Measurements from ENCODE around the gene CES5A.
"Not testable (repeated sequence)": the region's sequence is repeated elsewhere in the genome, so short reads cannot be mapped to it uniquely, and the experiment has no call there.

The CES5A gene

GRCh38 chr16:55820615-55821014 lies 54.6 kb downstream of the CES5A start:
- Histone ChIP-seq H3K4me3 (ENCODE audit: low read depth in 1 of 2, low read length in 2 of 2) (no peak overlapping the region), H3K27ac (ENCODE audit: low read length) (no peak overlapping the region), H4K20me1 (ENCODE audit: insufficient read depth, low read length) (no peaks in the 10 kb centered on the region), H3K4me1 (ENCODE audit: insufficient read depth, low read length) (no peaks in the 10 kb centered on the region), H3K79me2 (ENCODE audit: insufficient read depth, low read length) (no peaks in the 10 kb centered on the region), H3K9me3 (ENCODE audit: insufficient read depth, low read length, severe bottlenecking) (no peaks in the 10 kb centered on the region), H2AFZ (ENCODE audit: low read depth, low read length) (no peak overlapping the region), H3K9ac (ENCODE audit: low read depth, low read length) (no peak overlapping the region), H3K4me2 (ENCODE audit: insufficient read depth, low read length) (no peak overlapping the region), H3K36me3 (ENCODE audit: insufficient read depth, low read length) (no peaks in the 10 kb centered on the region), H3K27me3 (ENCODE audit: insufficient read depth, low read length, poor library complexity) (no peaks in the 10 kb centered on the region)
- TF ChIP-seq EZH2 (IDR thresholded peaks at IDR 0.05; ENCODE audit: borderline replicate concordance, low read depth, low read length, severe bottlenecking) (no peak), CTCF (IDR thresholded peaks at IDR 0.05; ENCODE audit: borderline replicate concordance, extremely low read depth, low read length, poor library complexity, severe bottlenecking) (no peak)
- ATAC-seq (ENCODE audit: insufficient read depth, low read depth) (no peak), DNase-seq (no peak)

- Histone ChIP-seq H3K79me2 (ENCODE audit: insufficient read depth, low read length) (no peaks in the 10 kb centered on the region), H3K4me1 (ENCODE audit: insufficient read depth, low read length) (no peaks in the 10 kb centered on the region), H3K36me3 (ENCODE audit: insufficient read depth, low read length) (no peaks in the 10 kb centered on the region), H3K9me3 (ENCODE audit: insufficient read depth, low read length, severe bottlenecking) (no peaks in the 10 kb centered on the region), H4K20me1 (ENCODE audit: insufficient read depth, low read length) (no peaks in the 10 kb centered on the region), H3K27me3 (ENCODE audit: insufficient read depth, low read length, poor library complexity) (no peaks in the 10 kb centered on the region), H3K4me3 (ENCODE audit: low read depth in 1 of 2, low read length in 2 of 2) (no peak overlapping the region), H2AFZ (ENCODE audit: low read depth, low read length) (no peak overlapping the region), H3K27ac (ENCODE audit: low read length) (no peak overlapping the region), H3K9ac (ENCODE audit: low read depth, low read length) (no peak overlapping the region), H3K4me2 (ENCODE audit: insufficient read depth, low read length) (no peak overlapping the region)
- DNase-seq (no peak), ATAC-seq (ENCODE audit: insufficient read depth, low read depth) (no peak)
- no peak for TF ChIP-seq EZH2 (IDR thresholded peaks at IDR 0.05; ENCODE audit: borderline replicate concordance, low read depth, low read length, severe bottlenecking)
- TF ChIP-seq CTCF (IDR thresholded peaks at IDR 0.05; ENCODE audit: borderline replicate concordance, extremely low read depth, low read length, poor library complexity, severe bottlenecking): no peak
Observed at GRCh38 chr16:55817236-55817912, 57.8 kb downstream of the CES5A start.

GRCh38 chr16:55816222-55816621 lies 59.0 kb downstream of the CES5A start:
- H3K27me3 ChIP-seq (ENCODE audit: insufficient read depth, low read length, poor library complexity); H3K79me2 ChIP-seq (ENCODE audit: insufficient read depth, low read length); DNase-seq; ATAC-seq (ENCODE audit: insufficient read depth, low read depth); H3K27ac ChIP-seq (ENCODE audit: low read length); H3K4me3 ChIP-seq (ENCODE audit: low read depth in 1 of 2, low read length in 2 of 2); H3K9me3 ChIP-seq (ENCODE audit: insufficient read depth, low read length, severe bottlenecking); H3K36me3 ChIP-seq (ENCODE audit: insufficient read depth, low read length); H3K4me2 ChIP-seq (ENCODE audit: insufficient read depth, low read length); H4K20me1 ChIP-seq (ENCODE audit: insufficient read depth, low read length); H3K4me1 ChIP-seq (ENCODE audit: insufficient read depth, low read length); H2AFZ ChIP-seq (ENCODE audit: low read depth, low read length); H3K9ac ChIP-seq (ENCODE audit: low read depth, low read length): not testable (repeated sequence)

GRCh38 chr16:55815320-55815719 lies 59.9 kb downstream of the CES5A start:
- TF ChIP-seq EZH2 (IDR thresholded peaks at IDR 0.05; ENCODE audit: borderline replicate concordance, low read depth, low read length, severe bottlenecking) (no peak), CTCF (IDR thresholded peaks at IDR 0.05; ENCODE audit: borderline replicate concordance, extremely low read depth, low read length, poor library complexity, severe bottlenecking) (no peak)
- Histone ChIP-seq H3K27ac (ENCODE audit: low read length) (no peak overlapping the region), H3K4me1 (ENCODE audit: insufficient read depth, low read length) (no peaks in the 10 kb centered on the region), H3K36me3 (ENCODE audit: insufficient read depth, low read length) (no peaks in the 10 kb centered on the region), H3K27me3 (ENCODE audit: insufficient read depth, low read length, poor library complexity) (peaks cover 3% of the 10 kb centered on the region), H2AFZ (ENCODE audit: low read depth, low read length) (no peak overlapping the region), H3K4me3 (ENCODE audit: low read depth in 1 of 2, low read length in 2 of 2) (no peak overlapping the region), H4K20me1 (ENCODE audit: insufficient read depth, low read length) (no peaks in the 10 kb centered on the region; the same call in 1 of the 2 replicates), H3K9ac (ENCODE audit: low read depth, low read length) (no peak overlapping the region), H3K79me2 (ENCODE audit: insufficient read depth, low read length) (no peaks in the 10 kb centered on the region), H3K4me2 (ENCODE audit: insufficient read depth, low read length) (no peak overlapping the region), H3K9me3 (ENCODE audit: insufficient read depth, low read length, severe bottlenecking) (no peaks in the 10 kb centered on the region)
- no peak for DNase-seq
- no peak for ATAC-seq (ENCODE audit: insufficient read depth, low read depth)

- H3K27me3 ChIP-seq (ENCODE audit: insufficient read depth, low read length, poor library complexity); H3K36me3 ChIP-seq (ENCODE audit: insufficient read depth, low read length); H2AFZ ChIP-seq (ENCODE audit: low read depth, low read length); DNase-seq; H3K4me3 ChIP-seq (ENCODE audit: low read depth in 1 of 2, low read length in 2 of 2); ATAC-seq (ENCODE audit: insufficient read depth, low read depth); H3K27ac ChIP-seq (ENCODE audit: low read length); H4K20me1 ChIP-seq (ENCODE audit: insufficient read depth, low read length); H3K9ac ChIP-seq (ENCODE audit: low read depth, low read length); H3K4me1 ChIP-seq (ENCODE audit: insufficient read depth, low read length); H3K4me2 ChIP-seq (ENCODE audit: insufficient read depth, low read length); H3K9me3 ChIP-seq (ENCODE audit: insufficient read depth, low read length, severe bottlenecking); H3K79me2 ChIP-seq (ENCODE audit: insufficient read depth, low read length): not testable (repeated sequence)
Observed at GRCh38 chr16:55814174-55814573, 61.0 kb downstream of the CES5A start.

- H3K4me3 ChIP-seq (ENCODE audit: low read depth in 1 of 2, low read length in 2 of 2); DNase-seq; H3K36me3 ChIP-seq (ENCODE audit: insufficient read depth, low read length); H3K27ac ChIP-seq (ENCODE audit: low read length); H4K20me1 ChIP-seq (ENCODE audit: insufficient read depth, low read length); H3K4me1 ChIP-seq (ENCODE audit: insufficient read depth, low read length); ATAC-seq (ENCODE audit: insufficient read depth, low read depth); H2AFZ ChIP-seq (ENCODE audit: low read depth, low read length); H3K79me2 ChIP-seq (ENCODE audit: insufficient read depth, low read length); H3K9me3 ChIP-seq (ENCODE audit: insufficient read depth, low read length, severe bottlenecking); H3K27me3 ChIP-seq (ENCODE audit: insufficient read depth, low read length, poor library complexity); H3K9ac ChIP-seq (ENCODE audit: low read depth, low read length); H3K4me2 ChIP-seq (ENCODE audit: insufficient read depth, low read length): not testable (repeated sequence)
Observed at GRCh38 chr16:55813730-55814129, 61.4 kb downstream of the CES5A start.

All from DND-41 (cell line).